WTC11 (cell line): ENCODE measurements around the gene BBS9.

Source experiments
- HMGA2 ChIP-seq: fragments of 250-450 bp; sonication (Bioruptor Pico); IDR thresholded peaks from 2 replicates; pipeline ENCODE4 v1.4.0; 2021; ENCODE audit warnings: mild to moderate bottlenecking, moderate library complexity
- MAX ChIP-seq: sonication (generic); formaldehyde crosslinking; IDR thresholded peaks from 2 replicates; pipeline ENCODE4 v1.8.0; 2022; ENCODE audit warnings: mild to moderate bottlenecking, missing genetic modification reagents

GRCh38 chr7:33118383-33118782 is 11.0 kb upstream of the BBS9 start:
- no peak for TF ChIP-seq HMGA2 (CRISPR knock-in tag)
- TF ChIP-seq MAX (CRISPR knock-in tag) = no peak
